Natural killer cell (primary cell): ENCODE measurements around the gene MTPN. TPM values are rescaled to one million over a fixed set of nuclear protein-coding genes. Genes with fewer than 3 reads are reported as not detected.

ENCODE experiments used
- ATAC-seq, 3 donors: fragments of 150-1000 bp in 2 of 3; fragments of 200-7000 bp in 1 of 3; cut with Tn5 transposase; 1 replicate in 1 of 3; 2 replicates in 2 of 3; pipeline ENCODE4 v1.10.0; 2021; ENCODE audit warnings: mild to moderate bottlenecking in 2 of 3, moderate library complexity in 2 of 3
- DNase-seq, 2 donors: peaks; one replicate each; pipeline versions ENCODE4 v3.0.0 to v3.0.0-alpha.2; 2013 to 2021; ENCODE audit warnings: mixed read lengths in 1 of 2
- H3K27ac ChIP-seq: one replicate; pipeline ENCODE4 v1.5.1; 2013; ENCODE audit warnings: mild to moderate bottlenecking, low read length
- H3K27me3 ChIP-seq: one replicate; pipeline ENCODE4 v1.6.1; 2013; ENCODE audit warnings: low read length; ENCODE audit not compliant: control insufficient read depth, insufficient read depth
- H3K36me3 ChIP-seq: one replicate; pipeline ENCODE4 v1.6.1; 2013; ENCODE audit warnings: low read length; ENCODE audit not compliant: control insufficient read depth, insufficient read depth
- H3K4me1 ChIP-seq: one replicate; pipeline ENCODE4 v1.6.1; 2013; ENCODE audit warnings: low read length; ENCODE audit not compliant: control insufficient read depth, insufficient read depth
- H3K4me3 ChIP-seq: one replicate; pipeline ENCODE4 v1.5.1; 2013; ENCODE audit warnings: low read length
- H3K9me3 ChIP-seq: one replicate; pipeline ENCODE4 v1.6.1; 2013; ENCODE audit warnings: low read length; ENCODE audit not compliant: control insufficient read depth, insufficient read depth
- H3K27ac Mint-ChIP-seq, 2 donors: one replicate each; pipeline ENCODE4 v1.8.0; 2022; ENCODE audit warnings: mild to moderate bottlenecking in 2 of 2, mixed read lengths in 2 of 2, moderate library complexity in 1 of 2
- H3K27me3 Mint-ChIP-seq, 2 donors: one replicate each; pipeline ENCODE4 v1.8.0; 2022; ENCODE audit warnings: low read depth in 2 of 2, mixed read lengths in 2 of 2
- H3K36me3 Mint-ChIP-seq: one replicate; pipeline ENCODE4 v1.8.0; 2022; ENCODE audit warnings: mixed read lengths
- H3K4me1 Mint-ChIP-seq, 2 donors: one replicate each; pipeline ENCODE4 v1.8.0; 2022; ENCODE audit warnings: mixed read lengths in 2 of 2
- H3K4me3 Mint-ChIP-seq: one replicate; pipeline ENCODE4 v1.8.0; 2022; ENCODE audit warnings: mild to moderate bottlenecking, moderate library complexity, mixed read lengths
- H3K9me3 Mint-ChIP-seq, 2 donors: one replicate each; pipeline ENCODE4 v1.8.0; 2022; ENCODE audit warnings: mixed read lengths in 2 of 2
- CTCF ChIP-seq: fragments of 200-600 bp; IDR thresholded peaks from one replicate; pipeline ENCODE4 v1.8.0; 2022; ENCODE audit warnings: antibody characterized with exemption
- WGBS: methylation state at CpG from one replicate; pipeline ENCODE4 v1.1.7; 2013; ENCODE audit warnings: missing lambda C conversion rate; ENCODE audit not compliant: insufficient coverage; 5-methylcytosine and 5-hydroxymethylcytosine counted together
- intact Hi-C: fragments of 100-400 bp; cut with micrococcal nuclease; formaldehyde crosslinking; loops from one replicate; pipeline ENCODE4 v1.14.2; 2022
- total RNA-seq, 4 donors: library from RNA; stranded (reverse); fragments of 120-200 nt in 1 of 4; gene quantifications; one replicate each; pipeline versions ENCODE4 v1.2.3 to v1.2.4, GENCODE V29; 2013 to 2022

The MTPN gene
- total RNA-seq, 3 donors from 2014 or later (not counting 1 experiment from before 2014, with no cell fraction given): 161 to 170 (median 165) TPM

GRCh38 chr7:136004083-136004482, 26.9 kb upstream of the MTPN start:
- Mint-ChIP-seq H3K36me3 (no peaks in the 10 kb centered on the region), H3K27me3 (no peaks in the 10 kb centered on the region), H3K4me1 (peaks cover 2 to 3% of the 10 kb centered on the region in 2 donors), H3K27ac (no peak overlapping the region), H3K9me3 (no peaks in the 10 kb centered on the region), H3K4me3 (no peak overlapping the region)
- 97% methylated on average over 2 of the region's 3 CpGs for WGBS
- ATAC-seq (no peak), DNase-seq (no peak)
- H3K27ac ChIP-seq: no peak overlapping the region
- no peaks in the 10 kb centered on the region for H3K9me3 ChIP-seq
- no peaks in the 10 kb centered on the region for H3K4me1 ChIP-seq
- TF ChIP-seq CTCF: no peak
- no peak overlapping the region for H3K4me3 ChIP-seq
- H3K27me3 ChIP-seq: no peaks in the 10 kb centered on the region
- H3K36me3 ChIP-seq: no peaks in the 10 kb centered on the region
- intact Hi-C loops: no loop called here

GRCh38 chr7:136002802-136003201, 25.6 kb upstream of the MTPN start:
- ATAC-seq (no peak), DNase-seq (no peak)
- Mint-ChIP-seq H3K4me3 (no peak overlapping the region), H3K36me3 (no peaks in the 10 kb centered on the region), H3K27ac (no peak overlapping the region), H3K9me3 (no peaks in the 10 kb centered on the region), H3K4me1 (no peaks in the 10 kb centered on the region), H3K27me3 (no peaks in the 10 kb centered on the region)
- Histone ChIP-seq H3K4me1 (no peaks in the 10 kb centered on the region), H3K4me3 (no peak overlapping the region), H3K36me3 (no peaks in the 10 kb centered on the region), H3K27ac (no peak overlapping the region), H3K27me3 (no peaks in the 10 kb centered on the region), H3K9me3 (no peaks in the 10 kb centered on the region)
- intact Hi-C loops: no loop called here
- TF ChIP-seq CTCF: no peak
- WGBS: 77% methylated on average over 1 of the region's 1 CpG

- 96% methylated on average over 3 of the region's 3 CpGs for WGBS
- no peak overlapping the region for H3K4me3 Mint-ChIP-seq
- intact Hi-C loops: no loop called here
- H3K36me3 Mint-ChIP-seq: no peaks in the 10 kb centered on the region
- DNase-seq (no peak), ATAC-seq (no peak)
- Histone ChIP-seq H3K4me1 (no peaks in the 10 kb centered on the region), H3K27me3 (no peaks in the 10 kb centered on the region), H3K9me3 (no peaks in the 10 kb centered on the region), H3K4me3 (no peak overlapping the region), H3K36me3 (no peaks in the 10 kb centered on the region), H3K27ac (no peak overlapping the region)
- TF ChIP-seq CTCF: no peak
- H3K27ac Mint-ChIP-seq: no peak overlapping the region
- H3K9me3 Mint-ChIP-seq: no peaks in the 10 kb centered on the region
- no peaks in the 10 kb centered on the region for H3K4me1 Mint-ChIP-seq
- no peaks in the 10 kb centered on the region for H3K27me3 Mint-ChIP-seq
Observed at GRCh38 chr7:136000288-136000913, 23.2 kb upstream of the MTPN start.

- no peak for TF ChIP-seq CTCF
- Mint-ChIP-seq H3K4me1 (peaks cover 16% of the 10 kb centered on the region in 2 donors), H3K27ac (no peak overlapping the region), H3K36me3 (no peaks in the 10 kb centered on the region), H3K9me3 (no peaks in the 10 kb centered on the region), H3K27me3 (no peaks in the 10 kb centered on the region), H3K4me3 (no peak overlapping the region)
- intact Hi-C loops: no loop called here
- DNase-seq (no peak), ATAC-seq (no peak)
- peaks cover 5% of the 10 kb centered on the region for H3K9me3 ChIP-seq
- H3K36me3 ChIP-seq: no peaks in the 10 kb centered on the region
- H3K4me3 ChIP-seq: no peak overlapping the region
- H3K27me3 ChIP-seq: no peaks in the 10 kb centered on the region
- H3K27ac ChIP-seq: no peak overlapping the region
- peaks cover 17% of the 10 kb centered on the region for H3K4me1 ChIP-seq
Observed at GRCh38 chr7:135998081-135998480, 20.9 kb upstream of the MTPN start.
